Testis (tissue), 3 donors: ENCODE results near the gene BCAT1. TPM values are rescaled to one million over a fixed set of nuclear protein-coding genes. Genes with fewer than 3 reads are reported as not detected.

Experiments used
- DNase-seq: peaks from one replicate; pipeline ENCODE4 v3.0.0-alpha.2; 2019
- H3K27ac ChIP-seq, 2 donors: fragments of 200-600 bp; sonication (generic); one replicate each; pipeline ENCODE4 v1.5.1; 2019
- H3K27me3 ChIP-seq: fragments of 200-600 bp; sonication (generic); one replicate; pipeline ENCODE4 v1.5.1; 2019
- H3K36me3 ChIP-seq: fragments of 200-600 bp; sonication (generic); one replicate; pipeline ENCODE4 v1.5.1; 2017; ENCODE audit warnings: low read depth; ENCODE audit errors: missing control alignments
- H3K4me1 ChIP-seq: fragments of 200-600 bp; sonication (generic); one replicate; pipeline ENCODE4 v1.5.1; 2019
- H3K4me3 ChIP-seq, 2 donors: fragments of 200-600 bp; sonication (generic); one replicate each; pipeline ENCODE4 v1.5.1; 2017 to 2019
- H3K9me3 ChIP-seq: fragments of 200-600 bp; sonication (generic); one replicate; pipeline ENCODE4 v1.5.1; 2017
- POLR2A ChIP-seq: fragments of 450-650 bp; IDR thresholded peaks from one replicate; pipeline ENCODE4 v1.6.1; 2017; ENCODE audit warnings: antibody characterized with exemption, mild to moderate bottlenecking, moderate library complexity
- WGBS, 2 donors: methylation state at CpG; one replicate each; pipeline ENCODE4 v1.1.5; 2018; 5-methylcytosine and 5-hydroxymethylcytosine counted together
- intact Hi-C: fragments of 100-400 bp; cut with DNase I; formaldehyde crosslinking; loops from one replicate; pipeline ENCODE4 v1.15.1; 2023; ENCODE audit warnings: low total_unique reads
- polyA plus RNA-seq: library from polyadenylated mRNA; stranded (reverse); fragments of 350-450 nt; fragmentation: Illumina TruSeq; extraction: RNeasy Lipid Tissue Mini Kit (QIAGEN cat#74804); gene quantifications from one replicate; pipeline ENCODE4 v1.2.3, GENCODE V29; 2014; ENCODE audit warnings: low read depth, low replicate concordance; ENCODE audit not compliant: insufficient read depth
- total RNA-seq, 2 donors: library from RNA; depleted of rRNA; stranded (reverse); fragments of >200 nt; gene quantifications; one replicate each; pipeline ENCODE4 v1.2.3, GENCODE V29; 2016
- TF ChIP-seq, protein P1 (sequence below), 3 experiments: fragments of 450-650 bp in 2 of 3; fragments of 200-600 bp in 1 of 3; sonication (generic) in 1 of 3; IDR thresholded peaks; one replicate each; pipeline ENCODE4 v1.5.1; 2016 to 2019; ENCODE audit warnings: antibody characterized with exemption in 3 of 3, mild to moderate bottlenecking in 2 of 3, moderate library complexity in 1 of 3

Gene BCAT1
- total and polyA plus RNA-seq, 3 donors from 2014 or later: 30.8 to 44.2 (median 34.7) TPM

DNA sequence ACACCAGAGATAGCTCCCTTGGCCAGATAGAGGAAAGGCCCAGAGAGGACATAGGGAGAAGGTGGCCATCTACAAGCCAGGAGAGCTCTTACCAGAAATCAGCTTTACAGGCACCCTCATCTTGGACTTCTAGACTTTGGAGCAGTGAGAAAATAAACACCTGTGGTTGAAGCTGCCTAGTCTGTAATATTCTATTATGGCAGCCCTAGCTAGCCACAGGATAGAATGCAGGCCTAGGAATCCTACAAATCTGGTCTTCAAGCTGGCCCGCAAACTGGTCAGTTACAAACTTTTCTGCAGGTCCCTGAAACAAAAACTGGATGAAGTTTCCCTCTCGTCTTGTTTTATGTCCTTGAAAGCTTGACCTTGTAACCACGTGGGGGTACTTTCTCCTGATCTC lies 92.4 kb downstream of the BCAT1 start:
- 55 to 61% methylated on average over 3 of the region's 3 CpGs for WGBS, 2 donors
- no peaks in the 10 kb centered on the region for H3K4me1 ChIP-seq

DNA sequence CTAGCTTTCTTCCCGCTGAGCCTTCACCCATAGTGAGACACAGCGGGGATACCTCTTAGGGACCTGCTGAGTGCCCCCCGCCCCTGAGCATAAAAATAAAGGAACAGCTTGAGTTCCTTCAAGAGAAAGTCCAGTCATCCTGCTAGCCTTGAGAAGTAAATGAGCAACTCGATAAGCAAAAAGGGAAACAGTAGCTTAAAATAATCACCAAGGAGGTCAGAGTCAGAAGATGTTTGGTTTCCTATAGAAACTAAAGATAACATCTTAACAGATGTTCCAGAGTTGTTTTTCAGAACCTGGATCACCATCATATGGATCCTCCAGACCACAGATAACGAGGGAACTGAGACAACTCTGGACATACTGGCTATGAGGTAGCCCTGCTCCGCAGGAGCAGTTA lies 94.0 kb downstream of the BCAT1 start:
- DNase-seq: no peak
- H3K27me3 ChIP-seq: no peaks in the 10 kb centered on the region
- no peak overlapping the region for H3K27ac ChIP-seq
- 71 to 76% methylated on average over 6 of the region's 6 CpGs for WGBS, 2 donors
- H3K36me3 ChIP-seq: no peaks in the 10 kb centered on the region
- H3K4me3 ChIP-seq: no peak overlapping the region
- H3K9me3 ChIP-seq: no peaks in the 10 kb centered on the region
- TF ChIP-seq, protein P1, sequence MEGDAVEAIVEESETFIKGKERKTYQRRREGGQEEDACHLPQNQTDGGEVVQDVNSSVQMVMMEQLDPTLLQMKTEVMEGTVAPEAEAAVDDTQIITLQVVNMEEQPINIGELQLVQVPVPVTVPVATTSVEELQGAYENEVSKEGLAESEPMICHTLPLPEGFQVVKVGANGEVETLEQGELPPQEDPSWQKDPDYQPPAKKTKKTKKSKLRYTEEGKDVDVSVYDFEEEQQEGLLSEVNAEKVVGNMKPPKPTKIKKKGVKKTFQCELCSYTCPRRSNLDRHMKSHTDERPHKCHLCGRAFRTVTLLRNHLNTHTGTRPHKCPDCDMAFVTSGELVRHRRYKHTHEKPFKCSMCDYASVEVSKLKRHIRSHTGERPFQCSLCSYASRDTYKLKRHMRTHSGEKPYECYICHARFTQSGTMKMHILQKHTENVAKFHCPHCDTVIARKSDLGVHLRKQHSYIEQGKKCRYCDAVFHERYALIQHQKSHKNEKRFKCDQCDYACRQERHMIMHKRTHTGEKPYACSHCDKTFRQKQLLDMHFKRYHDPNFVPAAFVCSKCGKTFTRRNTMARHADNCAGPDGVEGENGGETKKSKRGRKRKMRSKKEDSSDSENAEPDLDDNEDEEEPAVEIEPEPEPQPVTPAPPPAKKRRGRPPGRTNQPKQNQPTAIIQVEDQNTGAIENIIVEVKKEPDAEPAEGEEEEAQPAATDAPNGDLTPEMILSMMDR (IDR thresholded peaks at IDR 0.05): no peak
- no peak for TF ChIP-seq POLR2A
- no peaks in the 10 kb centered on the region for H3K4me1 ChIP-seq
- intact Hi-C loops: no loop called here

More for the DNA sequence above, 92.4 kb downstream of the BCAT1 start:
- no peak overlapping the region for H3K27ac ChIP-seq
- H3K27me3 ChIP-seq: no peaks in the 10 kb centered on the region
- H3K36me3 ChIP-seq: no peaks in the 10 kb centered on the region
- no peak for DNase-seq
- H3K4me3 ChIP-seq: no peak overlapping the region
- H3K9me3 ChIP-seq: no peaks in the 10 kb centered on the region
- no peak for TF ChIP-seq POLR2A
- TF ChIP-seq, protein P1 (IDR thresholded peaks at IDR 0.05): no peak
- intact Hi-C loops: no loop called here

DNA sequence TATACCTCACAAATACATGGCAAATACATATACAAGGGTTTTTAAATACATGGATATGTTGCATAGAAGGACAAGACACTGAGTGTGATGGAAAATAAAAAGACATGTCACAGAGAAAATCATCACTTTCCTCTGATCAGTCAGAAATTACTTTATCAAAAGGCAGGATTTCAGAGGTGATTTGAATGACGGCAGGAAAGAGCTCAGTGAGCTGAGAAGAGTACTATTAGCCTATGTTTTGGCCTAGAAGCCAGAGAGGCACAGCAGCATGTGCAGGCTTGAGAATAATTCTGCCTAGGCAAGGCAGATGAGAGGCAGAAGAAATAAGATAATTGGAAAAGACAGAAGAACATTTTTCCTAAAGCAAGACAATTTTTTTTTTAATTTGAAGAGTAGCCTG lies 94.9 kb downstream of the BCAT1 start:
- WGBS, 2 donors: 60 to 92% methylated on average over 1 of the region's 1 CpG
- DNase-seq: no peak
- no peaks in the 10 kb centered on the region for H3K36me3 ChIP-seq
- no peak overlapping the region for H3K27ac ChIP-seq
- H3K4me3 ChIP-seq: no peak overlapping the region
- no peak for TF ChIP-seq POLR2A
- TF ChIP-seq, protein P1 (IDR thresholded peaks at IDR 0.05): no peak
- intact Hi-C loops: no loop called here
- no peaks in the 10 kb centered on the region for H3K27me3 ChIP-seq
- no peaks in the 10 kb centered on the region for H3K9me3 ChIP-seq
- H3K4me1 ChIP-seq: no peaks in the 10 kb centered on the region

DNA sequence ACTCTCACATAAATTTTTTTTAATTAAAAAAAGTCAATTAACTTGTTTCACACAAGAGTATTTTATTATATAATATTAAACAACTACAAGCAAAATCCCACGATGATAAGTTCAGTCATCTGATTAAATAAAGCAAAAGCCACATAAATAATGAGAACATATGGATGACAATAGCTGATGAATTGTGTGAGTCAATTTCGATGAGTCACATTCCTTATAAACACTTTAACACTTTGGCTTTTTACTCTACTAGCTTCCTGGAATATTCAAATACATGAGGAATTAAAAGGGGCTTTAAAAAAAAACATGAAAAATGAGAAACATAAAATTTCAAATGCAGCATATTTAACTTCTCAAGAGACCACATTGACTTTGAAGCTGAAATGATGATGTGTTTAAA lies 95.3 kb downstream of the BCAT1 start:
- H3K9me3 ChIP-seq: no peaks in the 10 kb centered on the region
- H3K36me3 ChIP-seq: no peaks in the 10 kb centered on the region
- intact Hi-C loops: no loop called here
- H3K27ac ChIP-seq: no peak overlapping the region
- TF ChIP-seq POLR2A: no peak
- TF ChIP-seq, protein P1 (IDR thresholded peaks at IDR 0.05): no peak
- 82 to 90% methylated on average over 2 of the region's 2 CpGs for WGBS, 2 donors
- DNase-seq: no peak
- H3K27me3 ChIP-seq: no peaks in the 10 kb centered on the region
- H3K4me3 ChIP-seq: no peak overlapping the region
- H3K4me1 ChIP-seq: no peaks in the 10 kb centered on the region

DNA sequence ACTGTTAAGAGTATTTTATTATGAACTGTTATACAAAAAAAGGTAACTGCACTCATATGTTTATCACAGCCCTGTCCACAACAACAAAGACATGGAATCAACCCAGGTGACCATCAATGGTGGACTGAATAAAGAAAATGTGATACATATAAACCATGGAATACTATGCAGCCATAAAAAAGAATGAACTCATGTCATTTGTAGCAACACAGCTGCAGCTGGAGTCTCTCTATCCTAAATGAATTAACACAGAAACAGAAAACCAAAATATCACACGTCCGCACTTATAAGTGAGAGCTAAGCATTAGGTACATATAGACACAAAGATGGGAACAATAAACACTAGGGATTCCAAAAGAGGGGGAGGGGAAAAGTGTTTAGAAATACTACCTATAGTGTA lies 95.8 kb downstream of the BCAT1 start:
- 80 to 84% methylated on average over 2 of the region's 2 CpGs for WGBS, 2 donors

More for the DNA sequence above, 95.8 kb downstream of the BCAT1 start:
- Histone ChIP-seq H3K27me3 (no peaks in the 10 kb centered on the region), H3K27ac (no peak overlapping the region), H3K4me1 (no peaks in the 10 kb centered on the region), H3K9me3 (no peaks in the 10 kb centered on the region), H3K4me3 (no peak overlapping the region), H3K36me3 (no peaks in the 10 kb centered on the region)
- TF ChIP-seq, protein P1 (IDR thresholded peaks at IDR 0.05): no peak
- no peak for TF ChIP-seq POLR2A
- no peak for DNase-seq
- intact Hi-C loops: no loop called here
